Gastrocnemius medialis (tissue), 4 donors: ENCODE results near the gene POLR2J3.
"Not testable (repeated sequence)": the region's sequence is repeated elsewhere in the genome, so short reads cannot be mapped to it uniquely, and the experiment has no call there.

Experiments
- POLR2A ChIP-seq, 2 donors: fragments of 450-650 bp; IDR thresholded peaks; one replicate each; pipeline ENCODE4 v1.6.1; 2017; ENCODE audit warnings: antibody characterized with exemption in 2 of 2, mild to moderate bottlenecking in 2 of 2, moderate library complexity in 2 of 2
- TF ChIP-seq, protein P1 (sequence below), 5 experiments: fragments of 450-650 bp in 3 of 5; fragments of 200-600 bp in 2 of 5; sonication (generic) in 2 of 5; IDR thresholded peaks in 4 of 5; conservative IDR thresholded peaks in 1 of 5; 1 replicate in 4 of 5; 2 replicates in 1 of 5; pipeline ENCODE4 v1.5.1; 2016 to 2019; ENCODE audit warnings: antibody characterized with exemption in 5 of 5, mild to moderate bottlenecking in 3 of 5, moderate library complexity in 3 of 5

DNA sequence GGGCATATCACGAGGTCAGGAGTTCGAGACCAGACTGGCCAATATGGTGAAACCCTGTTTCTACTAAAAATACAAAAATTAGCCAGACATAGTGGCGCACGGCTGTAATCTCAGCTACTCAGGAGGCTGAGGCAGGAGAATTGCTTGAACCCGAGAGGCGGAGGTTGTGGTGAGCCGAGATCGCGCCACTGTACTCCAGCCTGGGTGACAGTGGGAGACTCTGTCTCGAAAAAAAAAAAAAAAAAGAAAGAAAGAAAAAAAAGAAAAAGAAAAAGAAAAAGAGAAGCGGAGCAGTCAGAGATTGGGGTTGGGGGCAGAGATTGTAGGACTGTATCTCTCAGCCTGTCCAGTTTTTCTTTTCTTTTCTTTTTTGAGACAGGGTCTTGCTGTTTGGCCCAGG, 29.6 kb downstream of the POLR2J3 start:
- TF ChIP-seq, protein P1, sequence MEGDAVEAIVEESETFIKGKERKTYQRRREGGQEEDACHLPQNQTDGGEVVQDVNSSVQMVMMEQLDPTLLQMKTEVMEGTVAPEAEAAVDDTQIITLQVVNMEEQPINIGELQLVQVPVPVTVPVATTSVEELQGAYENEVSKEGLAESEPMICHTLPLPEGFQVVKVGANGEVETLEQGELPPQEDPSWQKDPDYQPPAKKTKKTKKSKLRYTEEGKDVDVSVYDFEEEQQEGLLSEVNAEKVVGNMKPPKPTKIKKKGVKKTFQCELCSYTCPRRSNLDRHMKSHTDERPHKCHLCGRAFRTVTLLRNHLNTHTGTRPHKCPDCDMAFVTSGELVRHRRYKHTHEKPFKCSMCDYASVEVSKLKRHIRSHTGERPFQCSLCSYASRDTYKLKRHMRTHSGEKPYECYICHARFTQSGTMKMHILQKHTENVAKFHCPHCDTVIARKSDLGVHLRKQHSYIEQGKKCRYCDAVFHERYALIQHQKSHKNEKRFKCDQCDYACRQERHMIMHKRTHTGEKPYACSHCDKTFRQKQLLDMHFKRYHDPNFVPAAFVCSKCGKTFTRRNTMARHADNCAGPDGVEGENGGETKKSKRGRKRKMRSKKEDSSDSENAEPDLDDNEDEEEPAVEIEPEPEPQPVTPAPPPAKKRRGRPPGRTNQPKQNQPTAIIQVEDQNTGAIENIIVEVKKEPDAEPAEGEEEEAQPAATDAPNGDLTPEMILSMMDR (IDR thresholded peaks at IDR 0.05 in 4 of 5, conservative IDR thresholded peaks at IDR 0.05 in 1 of 5), result not testable (repeated sequence)
- not testable (repeated sequence) for TF ChIP-seq POLR2A (IDR thresholded peaks at IDR 0.05)
